Lower leg skin (tissue), 3 donors: Measurements from ENCODE around the gene KISS1.

ENCODE experiments used
- CTCF ChIP-seq, 3 donors: fragments of 450-650 bp; IDR thresholded peaks; one replicate each; pipeline ENCODE4 v1.5.1; 2016; ENCODE audit warnings: antibody characterized with exemption in 3 of 3, mild to moderate bottlenecking in 3 of 3, moderate library complexity in 2 of 3
- POLR2A ChIP-seq, 2 donors: fragments of 450-650 bp; IDR thresholded peaks; one replicate each; pipeline ENCODE4 v1.6.1; 2016 to 2017; ENCODE audit warnings: antibody characterized with exemption in 2 of 2, mild to moderate bottlenecking in 1 of 2, moderate library complexity in 1 of 2

GRCh38 chr1:204141131-204141530 is 55.2 kb downstream of the KISS1 start:
- no peak for TF ChIP-seq CTCF (IDR thresholded peaks at IDR 0.05)
- no peak for TF ChIP-seq POLR2A (IDR thresholded peaks at IDR 0.05)
